ENCODE measurements around the gene TAF1C. TPM values are rescaled to one million over a fixed set of nuclear protein-coding genes. Genes with fewer than 3 reads are reported as not detected.
"Not testable (repeated sequence)": the region's sequence is repeated elsewhere in the genome, so short reads cannot be mapped to it uniquely, and the experiment has no call there.

Gene TAF1C
- total RNA-seq, 1 donor: 19.5 TPM

DNA sequence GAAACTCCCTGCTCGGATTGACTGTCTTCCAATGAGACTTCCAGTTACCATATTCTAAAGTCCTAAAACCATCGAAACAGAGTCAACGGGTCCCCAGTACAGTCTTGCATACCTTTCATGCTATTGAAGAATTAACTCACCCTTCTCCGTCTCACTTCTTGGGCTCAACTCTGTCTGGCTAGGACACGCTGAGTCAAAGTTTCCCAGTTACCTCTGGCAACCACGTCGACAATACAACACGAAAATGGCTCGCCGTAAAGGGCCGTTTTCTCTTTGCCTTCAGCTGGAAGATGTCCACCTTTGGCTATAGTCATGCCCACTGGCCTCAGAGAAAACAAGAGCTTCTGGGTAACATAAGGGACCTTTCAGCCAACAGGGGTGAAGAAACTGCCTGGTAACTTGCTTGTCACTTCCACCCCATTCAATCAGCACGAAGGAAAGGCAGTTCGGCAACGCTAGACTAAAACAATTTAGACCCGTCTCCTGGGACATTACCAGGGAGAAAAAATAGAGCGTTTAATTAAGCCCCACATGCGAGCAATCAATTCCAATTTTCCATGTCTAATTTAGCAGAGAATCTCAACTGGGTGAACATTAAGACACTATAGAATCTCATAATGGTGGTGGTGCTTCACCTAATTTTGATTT, 31.4 kb upstream of the TAF1C start:
- H4K20me1 ChIP-seq (ENCODE audit: insufficient read depth, low read length): no peaks in the 10 kb centered on the region
- peak; percentile 19 for DNase-seq (ENCODE audit: insufficient read length, low spot score, missing footprints)
- no peak overlapping the region for H3K27ac ChIP-seq (ENCODE audit: low read depth, low read length)
- no peak overlapping the region for H3K4me2 ChIP-seq (ENCODE audit: insufficient read depth, low read length)
- no peak for TF ChIP-seq CTCF (IDR thresholded peaks at IDR 0.05; ENCODE audit: extremely low read depth, low read depth, low read length)
- peaks cover 11% of the 10 kb centered on the region for H3K27me3 ChIP-seq (ENCODE audit: insufficient read depth, low read length)
- no peaks in the 10 kb centered on the region for H3K79me2 ChIP-seq (ENCODE audit: insufficient read depth, low read length)
- no peaks in the 10 kb centered on the region for H3K36me3 ChIP-seq (ENCODE audit: insufficient read depth, low read length)
- H3K4me1 ChIP-seq (ENCODE audit: insufficient read depth, low read length): no peaks in the 10 kb centered on the region
- H2AFZ ChIP-seq (ENCODE audit: low read length): no peak overlapping the region
- H3K4me3 ChIP-seq (ENCODE audit: insufficient read depth, low read length): no peak overlapping the region
- no peaks in the 10 kb centered on the region for H3K9me3 ChIP-seq (ENCODE audit: low read depth, low read length)

DNA sequence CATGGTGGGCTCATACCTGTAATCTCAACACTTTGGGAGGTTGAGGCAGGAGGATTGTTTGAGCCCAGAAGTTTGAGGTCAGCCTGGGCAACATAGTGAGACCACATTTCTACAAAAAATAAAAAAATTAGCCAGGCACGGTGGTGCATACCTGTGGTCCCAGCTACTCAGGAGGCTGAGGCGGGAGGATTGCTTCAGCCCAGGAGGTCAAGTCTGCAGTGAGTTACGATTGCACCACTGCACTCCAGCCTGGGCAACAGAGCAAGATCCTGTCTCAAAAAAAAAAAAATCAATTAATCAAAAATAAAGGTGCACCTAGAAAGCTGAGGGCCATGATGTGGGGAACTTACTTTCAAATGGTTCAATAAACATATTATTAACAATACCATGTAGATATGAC, 29.3 kb upstream of the TAF1C start:
- H3K4me3 ChIP-seq (ENCODE audit: insufficient read depth, low read length); H3K9me3 ChIP-seq (ENCODE audit: low read depth, low read length); H3K79me2 ChIP-seq (ENCODE audit: insufficient read depth, low read length); H3K4me1 ChIP-seq (ENCODE audit: insufficient read depth, low read length); H2AFZ ChIP-seq (ENCODE audit: low read length); H3K27ac ChIP-seq (ENCODE audit: low read depth, low read length); H3K4me2 ChIP-seq (ENCODE audit: insufficient read depth, low read length); H4K20me1 ChIP-seq (ENCODE audit: insufficient read depth, low read length); DNase-seq (ENCODE audit: insufficient read length, low spot score, missing footprints); H3K36me3 ChIP-seq (ENCODE audit: insufficient read depth, low read length): not testable (repeated sequence)
- peaks cover 15% of the 10 kb centered on the region for H3K27me3 ChIP-seq (ENCODE audit: insufficient read depth, low read length)

GRCh38 chr16:84215531-84215930, 28.7 kb upstream of the TAF1C start:
- Histone ChIP-seq H4K20me1 (ENCODE audit: insufficient read depth, low read length) (no peaks in the 10 kb centered on the region), H2AFZ (ENCODE audit: low read length) (no peak overlapping the region), H3K4me3 (ENCODE audit: insufficient read depth, low read length) (no peak overlapping the region), H3K36me3 (ENCODE audit: insufficient read depth, low read length) (no peaks in the 10 kb centered on the region), H3K27me3 (ENCODE audit: insufficient read depth, low read length) (peaks cover 15% of the 10 kb centered on the region), H3K27ac (ENCODE audit: low read depth, low read length) (no peak overlapping the region), H3K4me1 (ENCODE audit: insufficient read depth, low read length) (no peaks in the 10 kb centered on the region), H3K79me2 (ENCODE audit: insufficient read depth, low read length) (no peaks in the 10 kb centered on the region), H3K4me2 (ENCODE audit: insufficient read depth, low read length) (no peak overlapping the region), H3K9me3 (ENCODE audit: low read depth, low read length) (no peaks in the 10 kb centered on the region)
- peak; percentile 43 for DNase-seq (ENCODE audit: insufficient read length, low spot score, missing footprints)
- no peak for TF ChIP-seq CTCF (IDR thresholded peaks at IDR 0.05; ENCODE audit: extremely low read depth, low read depth, low read length)

DNA sequence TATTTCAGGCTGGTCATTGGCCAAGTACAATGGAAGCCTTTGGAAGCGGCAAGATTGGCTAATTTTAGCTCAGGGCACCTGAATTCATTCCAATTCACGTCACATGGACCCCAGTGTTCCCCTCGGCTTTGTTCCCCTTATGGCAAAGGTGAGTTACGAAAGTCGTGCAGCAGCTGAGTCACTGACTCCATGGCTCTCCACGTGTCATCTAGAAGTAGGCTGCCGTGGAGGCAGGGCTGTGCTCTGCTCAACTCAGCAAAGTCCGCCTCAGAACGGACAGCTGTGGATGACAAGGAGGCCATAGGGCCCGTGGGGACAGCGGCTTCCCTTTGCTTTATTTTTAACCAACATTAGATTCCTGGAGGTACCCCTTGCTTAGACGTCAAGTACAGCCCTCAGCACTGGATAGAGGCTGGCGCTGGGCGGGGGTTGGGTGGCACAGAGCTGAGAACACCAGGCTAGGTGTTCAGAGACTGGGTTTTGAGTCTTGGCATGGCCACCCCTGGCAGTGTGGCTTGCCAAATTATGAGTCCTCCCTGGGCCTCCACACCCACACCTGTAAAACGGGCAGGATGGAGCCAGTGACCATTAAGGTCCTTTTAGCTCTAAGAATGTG, 27.7 kb upstream of the TAF1C start:
- H3K4me3 ChIP-seq (ENCODE audit: insufficient read depth, low read length): no peak overlapping the region
- no peak for TF ChIP-seq CTCF (IDR thresholded peaks at IDR 0.05; ENCODE audit: extremely low read depth, low read depth, low read length)
- no peak for DNase-seq (ENCODE audit: insufficient read length, low spot score, missing footprints)

More for the DNA sequence above, 27.7 kb upstream of the TAF1C start:
- Histone ChIP-seq H3K4me2 (ENCODE audit: insufficient read depth, low read length) (no peak overlapping the region), H3K27me3 (ENCODE audit: insufficient read depth, low read length) (peaks cover 15% of the 10 kb centered on the region), H3K79me2 (ENCODE audit: insufficient read depth, low read length) (no peaks in the 10 kb centered on the region), H3K27ac (ENCODE audit: low read depth, low read length) (no peak overlapping the region), H4K20me1 (ENCODE audit: insufficient read depth, low read length) (no peaks in the 10 kb centered on the region), H3K4me1 (ENCODE audit: insufficient read depth, low read length) (no peaks in the 10 kb centered on the region), H3K9me3 (ENCODE audit: low read depth, low read length) (no peaks in the 10 kb centered on the region), H2AFZ (ENCODE audit: low read length) (no peak overlapping the region), H3K36me3 (ENCODE audit: insufficient read depth, low read length) (no peaks in the 10 kb centered on the region)

Measured in osteoblast (primary cell).